IPS DF 4.7 (cell line): ENCODE results near the gene SSBP3.
"Not testable (repeated sequence)": the region's sequence is repeated elsewhere in the genome, so short reads cannot be mapped to it uniquely, and the experiment has no call there.

ENCODE experiments used
- DNase-seq: peaks from one replicate; pipeline ENCODE4 v3.0.0-alpha.2; 2013; ENCODE audit warnings: low spot score; ENCODE audit errors: extremely low read depth

Gene SSBP3

GRCh38 chr1:54406339-54407153 is at the start of gene SSBP3:
Gene SSBP3, minus strand, starts transcription at chr1:54406394.
- no peak for DNase-seq

DNA sequence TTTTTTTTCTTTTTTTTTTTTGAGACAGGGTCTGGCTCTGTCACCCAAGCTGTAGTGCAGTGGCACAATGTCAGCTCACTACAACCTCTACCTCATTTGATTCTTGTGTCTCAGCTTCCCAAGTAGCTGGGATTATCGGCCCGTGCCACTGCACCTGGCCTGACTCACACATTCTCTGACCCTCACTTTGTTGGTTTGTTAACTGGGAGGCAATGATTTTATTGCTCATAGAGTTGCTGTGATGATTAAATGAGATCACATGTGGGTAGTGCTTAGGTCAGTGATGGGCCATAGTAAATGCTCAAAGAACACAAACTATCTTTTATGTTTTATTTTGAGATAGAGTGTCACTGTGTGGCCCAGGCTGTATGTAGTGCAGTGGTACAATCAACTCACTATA is 47.3 kb upstream of the SSBP3 start:
- DNase-seq = no peak

DNA sequence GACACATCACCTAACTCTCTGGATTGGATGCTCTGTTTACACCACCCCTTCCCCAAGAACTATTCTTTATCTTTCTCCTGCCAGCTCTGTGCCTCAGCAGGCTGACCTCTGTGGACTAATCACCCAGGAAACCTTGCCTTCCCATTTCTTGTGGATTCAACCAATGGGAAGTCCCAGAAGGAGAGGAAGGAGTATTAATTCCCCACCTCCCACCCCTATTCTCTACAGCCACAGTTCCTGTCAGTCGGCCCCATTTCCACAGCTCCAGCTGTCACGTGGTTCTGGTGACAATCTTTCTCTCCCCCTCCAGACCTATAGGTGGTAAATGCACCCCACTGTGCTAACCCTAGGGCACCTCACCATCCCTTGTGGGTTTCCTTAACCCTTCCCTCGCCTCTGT is 46.8 kb upstream of the SSBP3 start:
- DNase-seq = no peak

- not testable (repeated sequence) for DNase-seq
These were observed 43.2 kb upstream of the SSBP3 start for GRCh38 chr1:54449431-54449830.

GRCh38 chr1:54448801-54449200 is 42.6 kb upstream of the SSBP3 start:
- not testable (repeated sequence) for DNase-seq

- DNase-seq = not testable (repeated sequence)
These were observed 40.9 kb upstream of the SSBP3 start for GRCh38 chr1:54447081-54447480.

DNA sequence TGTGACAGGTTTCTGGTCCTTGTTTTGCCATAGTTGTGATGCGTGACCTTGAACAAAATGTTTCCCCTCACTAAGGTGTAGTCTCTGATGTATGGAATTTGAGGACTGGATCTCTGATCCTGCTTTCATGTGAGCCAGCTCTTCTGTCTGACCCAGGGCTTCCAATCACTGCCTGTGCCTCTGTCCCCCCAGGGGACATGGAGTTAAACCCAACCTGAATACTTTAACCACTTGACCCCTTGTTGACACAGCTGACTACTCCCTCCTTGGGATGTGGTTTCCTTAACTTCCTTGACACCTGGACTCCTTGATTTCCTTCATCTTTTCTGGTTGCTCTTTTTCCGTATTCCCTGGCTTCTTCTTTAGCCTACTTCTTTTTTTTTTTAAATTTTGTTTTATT is 36.0 kb upstream of the SSBP3 start:
- DNase-seq = no peak

- no peak for DNase-seq
These were observed 33.5 kb upstream of the SSBP3 start for GRCh38 chr1:54439550-54440223.

GRCh38 chr1:54437783-54438182 is 31.6 kb upstream of the SSBP3 start:
- DNase-seq = no peak

DNA sequence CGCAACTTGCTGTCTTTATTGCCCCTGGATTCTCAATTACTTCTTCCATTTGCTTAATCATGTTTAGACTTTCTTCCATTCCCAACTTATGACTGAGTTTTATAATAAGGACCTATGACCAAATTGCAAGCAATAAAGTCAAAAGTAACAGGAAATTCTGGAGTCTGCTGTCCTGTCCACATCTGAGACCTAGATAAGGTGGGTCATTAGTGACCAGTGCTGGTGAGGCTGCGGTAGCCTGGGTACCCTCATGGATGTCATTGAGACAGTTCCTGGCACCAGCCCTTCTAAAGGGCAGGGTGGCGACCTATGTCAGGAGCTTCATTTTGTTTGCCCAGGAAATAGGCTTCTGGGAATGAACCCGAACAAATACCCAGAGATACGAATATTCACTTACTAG is 30.6 kb upstream of the SSBP3 start:
- no peak for DNase-seq

- DNase-seq = no peak
These were observed 23.6 kb upstream of the SSBP3 start for GRCh38 chr1:54429838-54430237.

- DNase-seq = no peak
These were observed 22.8 kb upstream of the SSBP3 start for GRCh38 chr1:54428837-54429518.

DNA sequence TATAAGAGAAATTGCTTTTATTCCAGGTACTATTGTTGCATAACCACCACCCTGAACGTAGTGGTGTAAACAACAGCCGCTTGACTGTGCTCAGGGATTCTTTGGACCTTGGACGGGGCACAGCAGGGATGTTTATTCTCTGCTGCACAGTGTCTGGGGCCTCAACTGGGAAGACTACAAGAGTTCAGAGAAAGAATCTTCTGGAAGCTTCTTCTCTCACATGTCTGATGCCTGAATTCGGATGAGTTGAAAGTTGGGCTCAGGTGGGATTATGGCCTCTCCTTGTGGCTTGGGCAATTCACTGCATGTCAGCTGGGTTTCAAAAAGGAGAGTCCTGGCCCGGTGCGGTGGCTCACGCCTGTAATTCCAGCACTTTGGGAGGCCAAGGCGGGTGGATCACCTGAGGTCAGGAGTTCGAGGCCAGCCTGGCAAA is 19.0 kb upstream of the SSBP3 start:
- DNase-seq = no peak

DNA sequence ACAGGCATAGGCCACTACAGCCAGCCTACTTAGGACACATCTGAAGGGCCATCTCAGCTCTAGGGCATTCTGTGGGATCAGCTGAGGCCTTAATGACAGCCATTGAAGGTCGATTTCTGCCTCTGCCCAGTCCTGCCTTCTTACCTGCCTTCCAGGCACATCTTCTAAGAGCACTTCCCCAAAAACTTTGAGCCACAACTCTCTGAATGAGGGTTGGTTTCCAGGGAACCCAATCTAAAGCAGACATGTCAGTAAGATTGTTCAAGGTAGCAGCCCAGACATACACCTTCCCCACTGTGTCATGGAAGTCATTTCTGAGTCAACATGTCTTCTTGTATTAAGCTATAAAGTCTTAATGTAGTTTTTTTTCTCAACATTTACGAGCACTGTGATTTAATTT is 18.2 kb upstream of the SSBP3 start:
- no peak for DNase-seq

DNA sequence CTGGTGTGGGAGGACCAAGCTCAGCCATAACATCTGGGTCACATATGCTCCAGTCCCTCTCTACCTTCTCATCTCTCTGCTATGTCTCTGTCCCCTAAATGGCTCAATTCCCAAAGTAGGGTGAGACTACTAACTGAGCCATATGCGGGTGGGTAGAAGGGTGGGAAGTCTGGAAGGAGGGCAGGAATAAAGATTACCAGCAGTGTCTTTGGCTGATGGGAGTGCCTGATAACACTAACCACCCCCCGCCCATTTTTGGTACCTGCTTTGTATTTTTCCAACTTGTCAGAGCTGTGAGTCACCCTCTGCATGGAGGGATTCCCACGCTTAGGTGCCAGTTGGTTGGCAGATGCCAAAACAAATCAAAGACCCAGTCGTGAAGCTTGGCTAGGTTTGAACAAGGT is 14.9 kb upstream of the SSBP3 start:
- no peak for DNase-seq

DNA sequence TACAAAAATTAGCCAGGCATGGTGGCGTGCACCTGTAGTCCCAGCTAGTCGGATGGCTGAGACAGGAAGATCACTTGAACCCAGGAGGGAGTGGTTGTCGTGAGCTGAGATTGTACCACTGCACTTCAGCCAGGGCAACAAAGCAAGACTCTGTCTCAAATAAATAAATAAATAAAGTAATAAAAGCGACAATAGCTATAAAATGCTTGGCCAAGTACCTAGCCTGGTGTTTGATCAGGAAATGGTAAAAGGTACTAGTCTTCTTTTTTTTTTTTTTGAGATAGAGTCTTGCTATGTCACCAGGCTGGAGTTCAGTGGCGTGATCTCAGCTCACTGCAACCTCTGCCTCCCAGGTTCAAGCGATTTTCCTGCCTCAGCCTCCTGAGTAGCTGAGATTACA is 12.4 kb upstream of the SSBP3 start:
- DNase-seq = not testable (repeated sequence)

- DNase-seq = no peak
These were observed 10.9 kb upstream of the SSBP3 start for GRCh38 chr1:54417123-54417522.

GRCh38 chr1:54416435-54416834 is 10.2 kb upstream of the SSBP3 start:
- DNase-seq = no peak

GRCh38 chr1:54415991-54416390 is 9.8 kb upstream of the SSBP3 start:
- DNase-seq = no peak

DNA sequence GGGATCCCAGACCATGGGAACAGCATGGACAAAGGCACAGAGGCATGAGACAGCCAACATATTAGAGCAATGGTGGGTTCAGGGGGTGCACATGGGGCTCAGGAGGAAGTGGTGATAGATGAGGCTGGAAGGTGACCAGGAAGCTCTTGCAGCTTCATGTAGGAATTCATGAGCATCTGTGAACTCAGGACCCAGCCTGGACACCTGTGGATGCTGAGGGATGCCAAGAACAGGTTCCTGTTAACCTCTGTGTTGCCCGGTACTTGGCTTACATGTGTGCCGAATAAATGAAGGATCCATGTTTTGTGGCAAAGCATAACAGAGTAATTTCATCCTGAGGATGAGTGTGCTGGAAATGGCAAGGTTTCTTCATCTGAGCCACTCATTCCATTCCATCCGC is 9.3 kb upstream of the SSBP3 start:
- DNase-seq = no peak

DNA sequence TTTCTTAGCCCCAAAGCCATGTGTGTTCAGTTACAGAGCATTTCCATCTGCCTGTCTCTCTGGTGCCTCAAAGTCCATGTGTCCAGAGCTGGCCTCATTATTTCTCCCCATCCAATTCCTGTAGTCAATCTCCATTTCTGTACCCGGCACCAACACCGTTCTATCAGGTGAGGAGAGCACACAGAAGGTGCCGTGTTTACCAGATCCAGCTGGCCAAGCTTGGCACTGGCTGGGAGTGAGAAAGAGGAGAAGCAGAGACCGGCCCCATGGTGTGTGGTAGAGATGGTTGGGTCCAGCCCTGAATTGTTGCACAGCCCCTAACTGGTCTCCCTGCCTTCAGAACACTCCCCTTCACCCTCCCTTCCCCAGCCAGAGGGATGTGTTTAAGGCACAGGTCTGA is 7.5 kb upstream of the SSBP3 start:
- no peak for DNase-seq

GRCh38 chr1:54413295-54413694 is 7.1 kb upstream of the SSBP3 start:
- no peak for DNase-seq
